Measurements from ENCODE around the gene BCL7A. TPM values are rescaled to one million over a fixed set of nuclear protein-coding genes. Genes with fewer than 3 reads are reported as not detected.

BCL7A gene
- polyA plus RNA-seq, 1 donor from 2014 or later = 51.3 TPM

DNA sequence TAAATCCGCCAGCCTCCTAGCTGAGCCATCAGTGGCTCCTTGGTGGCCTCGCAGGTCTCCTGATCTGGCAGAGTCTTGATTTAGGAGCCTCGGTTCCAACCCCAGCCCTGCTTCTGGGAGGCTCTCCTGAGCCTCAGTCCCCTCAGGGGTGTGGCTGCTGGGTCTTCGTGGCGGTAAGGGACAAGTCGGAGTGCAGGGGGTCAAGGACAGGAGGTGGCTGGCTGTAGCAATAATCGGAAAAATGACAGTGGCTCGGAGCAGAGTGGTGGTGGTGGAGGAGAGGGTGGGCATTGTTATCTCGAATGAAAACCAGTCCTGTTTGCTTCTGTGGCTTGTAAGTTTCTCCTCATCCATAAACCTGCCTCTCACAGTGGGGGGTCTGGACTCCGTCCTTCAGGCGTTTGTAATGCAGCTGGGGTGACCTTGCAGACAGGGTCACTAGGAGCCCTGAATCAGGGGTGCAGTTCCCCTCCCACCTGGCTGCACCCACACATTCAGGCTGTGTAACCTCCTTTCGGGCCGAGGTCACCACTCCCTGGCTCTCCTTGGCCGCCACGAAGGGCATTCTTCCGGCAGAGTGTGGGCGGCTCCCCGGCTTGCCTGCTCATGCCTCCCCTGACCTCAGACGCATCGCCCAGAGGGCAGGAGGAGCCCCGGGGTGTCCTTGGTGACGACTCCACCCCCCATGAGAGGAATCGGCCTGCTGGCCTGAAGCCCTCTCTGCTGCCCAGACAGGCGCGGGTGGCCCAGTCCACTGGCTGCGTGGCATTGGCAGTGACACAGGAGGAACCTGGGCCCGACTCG lies 8.1 kb downstream of the BCL7A start:
- H3K27me3 ChIP-seq (ENCODE audit: insufficient read depth, low read depth, low read length) = no peaks in the 10 kb centered on the region
- H2AFZ ChIP-seq (ENCODE audit: low read depth, low read length) = no peak overlapping the region
- no peaks in the 10 kb centered on the region for H3F3A ChIP-seq (ENCODE audit: insufficient read depth, low read length, poor library complexity, severe bottlenecking)
- no peak overlapping the region for H3K9ac ChIP-seq (ENCODE audit: low read length)
- no peaks in the 10 kb centered on the region for H3K36me3 ChIP-seq (ENCODE audit: insufficient read depth, low read length)
- H3K4me3 ChIP-seq (ENCODE audit: low read length) = no peak overlapping the region
- no peaks in the 10 kb centered on the region for H3K9me2 ChIP-seq (ENCODE audit: insufficient read depth, low read length)
- H3K27ac ChIP-seq (ENCODE audit: low read length) = no peak overlapping the region
- TF ChIP-seq POLR2AphosphoS5 (IDR thresholded peaks at IDR 0.05) (no peak), EZH2 (IDR thresholded peaks at IDR 0.05; ENCODE audit: borderline replicate concordance, insufficient read depth, low read length, poor library complexity, severe bottlenecking) (no peak), TAF1 (IDR thresholded peaks at IDR 0.05; ENCODE audit: low read depth) (no peak), EP300 (conservative IDR thresholded peaks at IDR 0.05; ENCODE audit: poor library complexity, severe bottlenecking) (no peak), SMC3 (conservative IDR thresholded peaks at IDR 0.05; ENCODE audit: poor library complexity) (no peak), MXI1 (conservative IDR thresholded peaks at IDR 0.05; ENCODE audit: poor library complexity, severe bottlenecking) (no peak), RAD21 (conservative IDR thresholded peaks at IDR 0.05) (no peak)
- TF ChIP-seq, protein P1, sequence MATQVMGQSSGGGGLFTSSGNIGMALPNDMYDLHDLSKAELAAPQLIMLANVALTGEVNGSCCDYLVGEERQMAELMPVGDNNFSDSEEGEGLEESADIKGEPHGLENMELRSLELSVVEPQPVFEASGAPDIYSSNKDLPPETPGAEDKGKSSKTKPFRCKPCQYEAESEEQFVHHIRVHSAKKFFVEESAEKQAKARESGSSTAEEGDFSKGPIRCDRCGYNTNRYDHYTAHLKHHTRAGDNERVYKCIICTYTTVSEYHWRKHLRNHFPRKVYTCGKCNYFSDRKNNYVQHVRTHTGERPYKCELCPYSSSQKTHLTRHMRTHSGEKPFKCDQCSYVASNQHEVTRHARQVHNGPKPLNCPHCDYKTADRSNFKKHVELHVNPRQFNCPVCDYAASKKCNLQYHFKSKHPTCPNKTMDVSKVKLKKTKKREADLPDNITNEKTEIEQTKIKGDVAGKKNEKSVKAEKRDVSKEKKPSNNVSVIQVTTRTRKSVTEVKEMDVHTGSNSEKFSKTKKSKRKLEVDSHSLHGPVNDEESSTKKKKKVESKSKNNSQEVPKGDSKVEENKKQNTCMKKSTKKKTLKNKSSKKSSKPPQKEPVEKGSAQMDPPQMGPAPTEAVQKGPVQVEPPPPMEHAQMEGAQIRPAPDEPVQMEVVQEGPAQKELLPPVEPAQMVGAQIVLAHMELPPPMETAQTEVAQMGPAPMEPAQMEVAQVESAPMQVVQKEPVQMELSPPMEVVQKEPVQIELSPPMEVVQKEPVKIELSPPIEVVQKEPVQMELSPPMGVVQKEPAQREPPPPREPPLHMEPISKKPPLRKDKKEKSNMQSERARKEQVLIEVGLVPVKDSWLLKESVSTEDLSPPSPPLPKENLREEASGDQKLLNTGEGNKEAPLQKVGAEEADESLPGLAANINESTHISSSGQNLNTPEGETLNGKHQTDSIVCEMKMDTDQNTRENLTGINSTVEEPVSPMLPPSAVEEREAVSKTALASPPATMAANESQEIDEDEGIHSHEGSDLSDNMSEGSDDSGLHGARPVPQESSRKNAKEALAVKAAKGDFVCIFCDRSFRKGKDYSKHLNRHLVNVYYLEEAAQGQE (IDR thresholded peaks at IDR 0.05; ENCODE audit: borderline replicate concordance) = no peak
- TF ChIP-seq, protein P2, sequence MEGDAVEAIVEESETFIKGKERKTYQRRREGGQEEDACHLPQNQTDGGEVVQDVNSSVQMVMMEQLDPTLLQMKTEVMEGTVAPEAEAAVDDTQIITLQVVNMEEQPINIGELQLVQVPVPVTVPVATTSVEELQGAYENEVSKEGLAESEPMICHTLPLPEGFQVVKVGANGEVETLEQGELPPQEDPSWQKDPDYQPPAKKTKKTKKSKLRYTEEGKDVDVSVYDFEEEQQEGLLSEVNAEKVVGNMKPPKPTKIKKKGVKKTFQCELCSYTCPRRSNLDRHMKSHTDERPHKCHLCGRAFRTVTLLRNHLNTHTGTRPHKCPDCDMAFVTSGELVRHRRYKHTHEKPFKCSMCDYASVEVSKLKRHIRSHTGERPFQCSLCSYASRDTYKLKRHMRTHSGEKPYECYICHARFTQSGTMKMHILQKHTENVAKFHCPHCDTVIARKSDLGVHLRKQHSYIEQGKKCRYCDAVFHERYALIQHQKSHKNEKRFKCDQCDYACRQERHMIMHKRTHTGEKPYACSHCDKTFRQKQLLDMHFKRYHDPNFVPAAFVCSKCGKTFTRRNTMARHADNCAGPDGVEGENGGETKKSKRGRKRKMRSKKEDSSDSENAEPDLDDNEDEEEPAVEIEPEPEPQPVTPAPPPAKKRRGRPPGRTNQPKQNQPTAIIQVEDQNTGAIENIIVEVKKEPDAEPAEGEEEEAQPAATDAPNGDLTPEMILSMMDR (IDR thresholded peaks at IDR 0.05; ENCODE audit: poor library complexity, severe bottlenecking) = no peak
- H4K20me1 ChIP-seq (ENCODE audit: insufficient read depth) = no peaks in the 10 kb centered on the region
- H3K79me2 ChIP-seq (replicated peaks; ENCODE audit: insufficient read depth, low read length) = peaks cover 54% of the 10 kb centered on the region
- no peak overlapping the region for H3K4me2 ChIP-seq (ENCODE audit: low read length)
- H3K9me3 ChIP-seq (ENCODE audit: low read length) = no peaks in the 10 kb centered on the region

DNA sequence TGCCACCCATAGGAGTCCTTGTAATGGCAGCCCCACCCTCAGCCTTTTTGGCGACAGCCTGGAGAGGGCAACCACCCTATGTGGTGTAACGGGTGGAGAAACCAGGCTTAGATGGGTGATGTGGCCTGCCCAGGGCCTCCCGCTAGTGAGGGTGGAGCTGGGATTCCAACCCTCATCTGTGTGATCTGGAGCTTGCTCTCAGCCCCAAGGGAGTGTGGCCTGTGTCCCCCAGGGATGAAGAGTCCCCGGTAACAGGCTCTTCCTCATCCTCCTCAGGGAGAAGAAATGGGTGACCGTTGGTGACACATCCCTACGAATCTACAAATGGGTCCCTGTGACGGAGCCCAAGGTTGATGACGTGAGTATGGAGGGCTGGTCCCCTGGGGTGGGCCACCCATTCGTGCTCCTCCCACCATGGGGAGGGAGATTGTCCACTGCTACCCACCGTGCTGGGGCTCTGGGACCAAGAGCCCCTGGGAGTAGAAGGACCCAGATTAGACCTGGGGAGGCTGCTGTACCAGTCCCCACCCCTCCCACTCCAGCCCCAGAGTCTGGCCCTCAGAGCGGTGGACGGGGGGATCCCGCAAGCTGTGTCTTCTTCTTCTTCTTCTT lies 8.8 kb downstream of the BCL7A start:
- Histone ChIP-seq H3K27me3 (ENCODE audit: insufficient read depth, low read depth, low read length) (no peaks in the 10 kb centered on the region), H3K36me3 (ENCODE audit: insufficient read depth, low read length) (no peaks in the 10 kb centered on the region), H3K79me2 (replicated peaks; ENCODE audit: insufficient read depth, low read length) (peaks cover 50% of the 10 kb centered on the region), H3F3A (ENCODE audit: insufficient read depth, low read length, poor library complexity, severe bottlenecking) (no peaks in the 10 kb centered on the region), H3K9ac (ENCODE audit: low read length) (no peak overlapping the region), H3K4me2 (ENCODE audit: low read length) (no peak overlapping the region), H4K20me1 (ENCODE audit: insufficient read depth) (no peaks in the 10 kb centered on the region), H3K4me3 (ENCODE audit: low read length) (no peak overlapping the region), H2AFZ (ENCODE audit: low read depth, low read length) (no peak overlapping the region), H3K9me2 (ENCODE audit: insufficient read depth, low read length) (no peaks in the 10 kb centered on the region), H3K9me3 (ENCODE audit: low read length) (no peaks in the 10 kb centered on the region), H3K27ac (ENCODE audit: low read length) (no peak overlapping the region)
- TF ChIP-seq, protein P2 (IDR thresholded peaks at IDR 0.05; ENCODE audit: poor library complexity, severe bottlenecking) = no peak
- TF ChIP-seq EP300 (conservative IDR thresholded peaks at IDR 0.05; ENCODE audit: poor library complexity, severe bottlenecking) (no peak), TAF1 (IDR thresholded peaks at IDR 0.05; ENCODE audit: low read depth) (no peak), EZH2 (IDR thresholded peaks at IDR 0.05; ENCODE audit: borderline replicate concordance, insufficient read depth, low read length, poor library complexity, severe bottlenecking) (no peak), SMC3 (conservative IDR thresholded peaks at IDR 0.05; ENCODE audit: poor library complexity) (no peak), POLR2AphosphoS5 (IDR thresholded peaks at IDR 0.05) (no peak), RAD21 (conservative IDR thresholded peaks at IDR 0.05) (no peak), MXI1 (conservative IDR thresholded peaks at IDR 0.05; ENCODE audit: poor library complexity, severe bottlenecking) (no peak)
- TF ChIP-seq, protein P1 (IDR thresholded peaks at IDR 0.05; ENCODE audit: borderline replicate concordance) = no peak
